Stromal cell of bone marrow (primary cell): Measurements from ENCODE around the gene CPTP.

Experiments
- DNase-seq: peaks from one replicate; pipeline ENCODE4 v3.0.0-alpha.2; 2012; ENCODE audit warnings: low read depth

Gene CPTP

DNA sequence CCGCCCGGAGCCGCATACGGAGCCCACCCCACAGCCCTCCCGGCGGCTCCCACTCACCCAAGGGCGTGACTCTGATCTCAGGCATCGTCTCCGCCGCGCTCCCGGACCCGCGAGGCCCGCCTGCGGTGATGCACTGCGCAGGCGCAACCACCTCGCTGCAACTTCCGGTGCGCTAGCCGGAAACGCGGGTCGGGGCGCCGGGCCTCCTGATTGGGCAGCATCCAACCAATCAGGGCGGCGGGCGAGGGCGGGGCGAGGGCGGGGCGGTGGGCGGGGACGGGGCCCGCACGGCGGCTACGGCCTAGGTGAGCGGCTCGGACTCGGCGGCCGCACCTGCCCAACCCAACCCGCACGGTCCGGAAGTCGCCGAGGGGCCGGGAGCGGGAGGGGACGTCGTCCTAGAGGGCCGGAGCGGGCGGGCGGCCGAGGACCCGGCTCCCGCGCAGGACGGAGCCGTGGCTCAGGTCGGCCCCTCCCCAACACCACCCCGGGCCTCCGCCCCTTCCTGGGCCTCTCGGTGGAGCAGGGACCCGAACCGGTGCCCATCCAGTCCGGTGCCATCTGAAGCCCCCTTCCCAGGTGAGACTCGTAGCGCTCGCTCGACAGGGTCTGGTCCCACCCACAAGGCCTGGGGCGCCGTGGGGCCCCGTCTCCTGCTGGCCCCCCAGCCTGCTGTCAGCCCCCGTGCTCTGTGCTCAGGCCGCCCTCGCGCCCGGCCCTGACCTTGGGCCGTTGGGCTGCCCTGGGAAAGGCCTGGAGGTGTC lies at the start of gene CPTP, which contains the start of gene INTS11:
Gene CPTP, plus strand, starts transcription at position 279 of the 764 bp plus-strand sequence. CDS start 2,109 bp downstream, outside the sequence.
Gene INTS11, minus strand, starts transcription at position 137 of the 764 bp plus-strand sequence. Its CDS starts 52 bp downstream, at position 85.
- DNase-seq: peak; percentile 78

DNA sequence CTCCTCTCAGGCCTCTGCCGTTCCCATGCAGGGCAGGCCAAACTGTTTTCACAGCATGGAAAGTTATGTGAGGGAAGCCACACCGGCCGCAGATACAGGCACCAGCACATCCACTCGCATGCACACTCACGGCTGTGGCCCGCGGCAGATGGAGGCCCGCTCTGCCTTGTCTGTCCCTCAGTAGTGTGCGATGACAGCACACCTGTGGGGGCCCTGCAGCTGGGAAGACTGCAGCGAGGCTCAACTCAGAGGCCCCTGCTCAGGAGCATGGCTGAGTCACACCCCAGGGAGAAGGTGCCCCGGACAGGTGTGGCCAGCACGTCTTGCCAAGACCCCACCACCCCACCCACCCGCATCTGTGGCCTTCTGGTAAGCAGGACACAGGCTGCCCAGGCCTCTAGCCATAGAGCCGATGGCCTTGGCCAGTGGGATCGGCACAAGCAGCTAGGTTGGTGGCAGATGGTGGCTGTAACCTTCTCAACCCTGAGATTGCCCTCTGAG lies 49.6 kb upstream of the CPTP start:
- DNase-seq: no peak

DNA sequence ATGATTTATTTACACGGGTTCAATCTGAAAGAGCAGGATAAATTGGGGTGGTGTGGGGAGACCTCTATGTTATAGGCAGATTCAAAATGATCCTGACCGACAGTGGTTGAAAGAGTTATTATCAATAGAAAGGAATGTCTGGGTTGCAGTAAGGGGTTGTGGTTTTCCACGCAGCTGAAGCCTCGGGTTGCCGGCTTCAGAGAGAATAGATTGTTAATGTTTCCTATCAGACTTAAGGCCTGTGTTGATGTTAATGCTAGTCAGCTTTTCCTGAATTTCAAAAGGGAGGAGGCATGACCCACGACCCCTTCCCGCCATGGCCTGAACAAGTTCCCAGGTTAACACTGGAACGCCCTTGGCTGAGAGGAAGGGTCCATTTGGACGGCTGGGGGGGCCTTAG lies 48.8 kb upstream of the CPTP start:
- DNase-seq: no peak

DNA sequence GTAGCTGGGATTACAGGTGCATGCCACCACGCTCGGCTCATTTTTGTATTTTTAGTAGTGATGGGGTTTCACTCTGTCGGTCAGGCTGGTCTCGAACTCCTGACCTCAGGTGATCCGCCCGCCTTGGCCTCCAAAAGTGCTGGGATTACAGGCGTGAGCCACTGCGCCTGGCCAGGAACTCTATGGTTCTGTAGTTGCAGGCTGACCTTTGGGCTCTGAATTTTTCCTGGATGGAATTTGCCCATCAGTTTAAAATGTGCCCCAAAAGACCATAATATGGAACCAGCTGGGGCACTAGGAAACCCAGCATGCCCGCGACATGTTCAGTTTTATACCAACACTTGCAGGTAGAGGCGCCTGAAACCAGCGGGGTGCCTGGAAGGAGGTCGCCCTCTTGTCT lies 46.0 kb upstream of the CPTP start:
- no peak for DNase-seq

DNA sequence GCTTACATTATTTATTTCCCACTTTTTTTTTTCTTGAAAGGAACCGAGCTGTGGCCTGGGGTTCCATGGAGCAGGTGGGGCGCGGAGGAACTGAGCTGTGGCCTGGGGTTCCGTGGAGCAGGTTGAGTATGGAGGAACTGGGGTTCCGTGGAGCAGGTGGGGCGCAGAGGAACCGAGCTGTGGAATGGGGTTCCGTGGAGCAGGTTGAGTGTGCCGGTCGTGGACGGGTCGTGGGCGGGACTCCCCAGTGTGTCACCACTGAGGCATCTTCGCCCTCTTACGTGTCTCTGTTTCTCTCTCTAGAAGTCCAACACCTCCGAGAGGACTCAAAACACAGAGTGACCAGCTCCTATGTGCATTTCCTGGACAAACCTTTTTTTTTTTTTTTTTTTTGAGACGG lies 45.6 kb upstream of the CPTP start:
- no peak for DNase-seq

DNA sequence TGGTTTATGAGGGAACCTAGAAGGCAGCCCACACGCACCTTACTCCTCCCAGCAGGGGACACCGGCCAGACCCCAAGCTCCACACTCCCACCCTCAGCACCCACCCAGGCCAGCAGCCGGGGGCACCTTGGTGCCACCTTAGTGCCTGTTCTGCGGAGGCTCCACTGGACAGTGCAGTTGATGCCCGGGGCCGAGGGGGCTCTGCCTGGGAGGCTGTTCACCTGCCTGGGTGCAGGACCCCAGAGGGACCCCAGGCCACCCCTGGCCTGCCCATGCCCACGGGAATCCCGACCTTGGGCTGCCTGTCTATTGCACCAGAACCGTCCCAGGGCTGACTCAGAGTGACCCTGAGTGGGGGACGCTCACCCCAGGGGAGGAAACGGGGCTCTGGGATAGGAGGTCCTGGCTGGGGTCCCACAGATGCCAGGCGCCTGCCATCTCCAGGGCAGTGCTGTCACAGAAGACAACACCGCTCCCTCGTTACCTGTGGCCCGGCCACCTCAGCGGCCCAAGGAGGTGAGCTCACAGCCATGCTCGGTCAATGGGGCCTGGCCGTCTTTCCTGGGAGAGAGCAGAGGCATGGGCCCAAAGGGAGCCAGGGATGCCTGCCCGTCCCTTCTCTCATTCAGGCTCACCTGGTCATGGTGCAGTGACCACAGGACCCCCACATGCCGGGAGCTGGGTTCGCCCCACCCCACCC lies 43.7 kb upstream of the CPTP start:
- no peak for DNase-seq

DNA sequence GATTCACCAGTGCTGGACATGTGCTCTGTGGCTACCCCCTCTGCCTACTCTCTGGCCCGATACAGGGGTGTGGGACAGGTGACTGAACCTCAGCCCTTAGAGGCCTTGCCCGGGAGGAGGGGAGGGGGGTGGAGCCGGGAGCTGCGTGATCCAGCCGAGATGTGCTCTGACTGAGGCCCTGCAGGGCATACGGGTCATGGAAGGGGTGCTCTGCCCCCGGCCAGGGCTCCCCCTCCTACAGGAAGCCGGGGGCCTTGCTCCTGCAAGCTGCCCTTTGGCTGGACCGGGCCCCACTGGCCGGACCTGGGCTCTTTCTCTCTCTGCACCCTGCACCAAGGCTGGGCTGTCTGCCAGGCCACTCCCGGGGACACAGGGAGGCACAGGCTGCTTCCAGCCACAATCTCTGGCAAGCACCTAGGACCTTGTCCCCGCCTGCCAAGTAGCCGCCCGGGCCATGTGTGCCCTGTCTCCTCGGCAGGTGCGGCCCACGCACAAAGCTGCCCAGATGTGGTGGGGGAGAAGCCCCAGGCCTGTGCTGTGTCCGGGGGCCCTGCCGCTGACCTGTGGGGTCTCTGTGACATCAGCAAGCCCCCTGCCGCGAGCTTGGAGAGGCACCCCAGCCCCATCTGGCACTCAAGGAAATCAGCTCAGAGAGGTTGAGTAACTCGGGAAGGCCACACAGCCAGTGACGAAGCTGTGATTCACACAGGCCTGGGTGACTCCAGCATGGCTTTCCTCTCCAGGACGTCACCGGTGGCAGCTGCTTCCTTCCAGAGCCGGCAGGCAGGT lies 42.9 kb upstream of the CPTP start:
- no peak for DNase-seq

DNA sequence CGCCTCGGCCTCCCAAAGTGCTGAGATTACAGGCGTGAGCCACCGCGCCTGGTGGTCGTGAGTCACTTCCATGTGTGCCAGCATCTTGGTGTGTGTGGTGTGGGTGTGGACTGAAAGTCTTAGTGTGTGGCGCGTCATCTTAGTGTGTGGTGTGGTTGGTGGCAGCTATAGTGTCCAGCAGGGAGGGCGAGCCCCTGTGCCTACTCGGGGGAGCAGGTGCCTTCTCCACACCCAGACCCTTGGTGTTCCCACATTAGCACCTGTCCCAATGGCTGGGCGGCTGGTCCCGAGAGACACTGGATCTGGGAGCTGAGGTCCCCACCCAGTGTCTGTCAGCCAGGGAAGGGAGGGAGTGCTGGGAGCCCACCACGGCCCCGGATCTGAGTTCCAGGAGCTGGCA lies 41.6 kb upstream of the CPTP start:
- DNase-seq: no peak

DNA sequence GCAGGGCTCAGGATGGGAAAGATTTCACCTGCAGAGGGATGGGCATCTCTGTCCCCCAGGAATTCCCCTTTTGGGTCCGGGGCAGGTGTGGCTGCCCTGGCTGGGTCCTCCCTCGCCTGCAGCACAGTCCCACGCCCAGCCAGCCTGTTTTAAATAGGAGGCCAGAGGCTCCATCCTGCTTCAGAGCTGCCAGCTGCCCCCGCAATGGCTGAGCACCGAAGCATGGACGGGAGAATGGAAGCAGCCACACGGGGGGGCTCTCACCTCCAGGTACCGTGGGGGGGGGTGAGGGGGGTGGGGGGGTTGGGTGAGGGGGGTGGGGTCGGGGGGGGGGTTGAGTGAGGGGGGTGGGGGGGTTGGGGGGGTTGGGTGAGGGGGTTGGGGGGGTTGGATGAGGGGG lies 40.8 kb upstream of the CPTP start:
- DNase-seq: no peak

DNA sequence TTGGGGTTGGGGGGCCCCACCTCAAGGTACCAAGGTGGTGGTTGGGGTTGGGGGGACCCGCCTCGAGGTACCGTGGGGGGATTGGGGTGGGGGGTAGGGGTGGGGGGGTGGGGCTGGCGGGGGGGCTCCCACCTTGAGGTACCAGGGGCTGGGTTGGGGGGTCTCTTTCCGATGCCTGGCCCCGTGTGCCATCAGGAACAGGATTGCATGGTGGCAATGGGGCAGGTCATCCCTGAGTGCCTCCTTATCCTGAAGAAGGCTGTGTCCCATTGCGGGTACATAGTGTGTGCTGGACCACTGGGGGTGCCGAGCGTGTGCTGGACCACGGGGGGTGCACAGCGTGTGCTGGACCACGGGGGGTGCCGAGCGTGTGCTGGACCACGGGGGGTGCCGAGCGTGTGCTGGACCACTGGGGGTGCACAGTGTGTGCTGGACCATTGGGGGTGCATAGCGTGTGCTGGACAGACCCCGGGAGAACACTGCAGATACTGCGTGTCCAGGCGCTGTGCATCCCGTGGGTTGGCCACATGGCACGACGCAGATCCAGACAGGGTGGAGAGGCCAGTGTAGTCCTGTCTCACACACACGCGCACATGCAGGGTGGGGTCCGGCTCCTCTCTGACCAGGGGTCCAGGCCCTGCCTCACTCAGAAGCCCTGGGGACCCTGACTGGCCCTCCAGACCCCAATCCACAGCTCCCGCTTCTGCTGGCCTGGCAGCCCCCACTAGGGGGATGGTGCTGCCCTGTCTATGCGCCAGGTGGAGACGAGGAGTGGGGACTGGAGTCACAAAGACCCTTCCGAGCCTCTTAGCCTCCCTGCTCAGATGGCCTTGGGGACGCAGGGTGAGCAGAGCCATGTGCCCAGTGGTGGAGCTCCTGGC lies 40.1 kb upstream of the CPTP start:
- no peak for DNase-seq

DNA sequence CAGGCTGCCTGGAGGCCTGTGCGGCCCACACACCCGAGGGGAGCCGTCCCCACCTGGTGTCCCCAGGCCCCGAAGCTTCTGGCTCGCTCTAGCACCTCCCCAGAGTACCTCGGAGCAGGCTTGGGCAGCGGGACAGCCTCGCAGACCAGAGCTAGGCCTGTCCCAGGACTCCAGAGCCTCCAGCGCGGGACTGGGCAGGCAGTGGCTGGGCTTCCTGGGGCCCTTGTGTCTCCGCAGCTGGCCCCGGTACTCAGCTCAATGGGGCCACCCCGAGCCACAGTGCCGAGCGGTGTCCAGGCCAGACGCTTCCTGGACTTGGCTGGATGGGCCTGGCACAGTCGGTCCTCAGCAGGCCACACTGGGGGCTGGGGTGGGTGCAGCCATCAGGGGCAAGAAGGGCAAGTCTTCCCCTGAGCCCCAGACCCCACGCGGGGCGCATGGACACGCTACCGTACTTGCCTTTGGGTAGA lies 39.5 kb upstream of the CPTP start:
- DNase-seq: no peak

DNA sequence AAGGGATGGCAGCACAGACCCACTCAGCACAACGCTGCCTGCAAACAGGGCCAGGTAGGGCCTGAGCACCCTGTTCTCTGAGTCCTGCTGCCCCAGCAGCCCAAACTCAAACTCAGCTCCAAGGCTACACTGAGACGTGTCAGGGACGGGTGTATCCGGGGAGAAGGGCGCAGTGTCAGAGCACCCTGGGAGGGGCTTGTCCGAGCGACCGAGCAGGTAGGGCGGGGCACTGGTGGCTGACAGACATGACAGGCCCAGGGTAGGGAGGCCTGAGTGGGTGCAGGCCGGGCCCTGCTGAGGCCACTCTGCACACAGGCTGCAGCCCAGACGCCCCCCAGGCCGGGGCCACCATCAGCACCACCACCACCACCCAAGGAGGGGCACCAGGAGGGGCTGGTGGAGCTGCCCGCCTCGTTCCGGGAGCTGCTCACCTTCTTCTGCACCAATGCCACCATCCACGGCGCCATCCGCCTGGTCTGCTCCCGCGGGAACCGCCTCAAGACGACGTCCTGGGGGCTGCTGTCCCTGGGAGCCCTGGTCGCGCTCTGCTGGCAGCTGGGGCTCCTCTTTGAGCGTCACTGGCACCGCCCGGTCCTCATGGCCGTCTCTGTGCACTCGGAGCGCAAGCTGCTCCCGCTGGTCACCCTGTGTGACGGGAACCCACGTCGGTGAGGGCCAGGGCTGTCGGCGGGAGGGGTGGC lies 38.8 kb upstream of the CPTP start:
- DNase-seq: no peak

DNA sequence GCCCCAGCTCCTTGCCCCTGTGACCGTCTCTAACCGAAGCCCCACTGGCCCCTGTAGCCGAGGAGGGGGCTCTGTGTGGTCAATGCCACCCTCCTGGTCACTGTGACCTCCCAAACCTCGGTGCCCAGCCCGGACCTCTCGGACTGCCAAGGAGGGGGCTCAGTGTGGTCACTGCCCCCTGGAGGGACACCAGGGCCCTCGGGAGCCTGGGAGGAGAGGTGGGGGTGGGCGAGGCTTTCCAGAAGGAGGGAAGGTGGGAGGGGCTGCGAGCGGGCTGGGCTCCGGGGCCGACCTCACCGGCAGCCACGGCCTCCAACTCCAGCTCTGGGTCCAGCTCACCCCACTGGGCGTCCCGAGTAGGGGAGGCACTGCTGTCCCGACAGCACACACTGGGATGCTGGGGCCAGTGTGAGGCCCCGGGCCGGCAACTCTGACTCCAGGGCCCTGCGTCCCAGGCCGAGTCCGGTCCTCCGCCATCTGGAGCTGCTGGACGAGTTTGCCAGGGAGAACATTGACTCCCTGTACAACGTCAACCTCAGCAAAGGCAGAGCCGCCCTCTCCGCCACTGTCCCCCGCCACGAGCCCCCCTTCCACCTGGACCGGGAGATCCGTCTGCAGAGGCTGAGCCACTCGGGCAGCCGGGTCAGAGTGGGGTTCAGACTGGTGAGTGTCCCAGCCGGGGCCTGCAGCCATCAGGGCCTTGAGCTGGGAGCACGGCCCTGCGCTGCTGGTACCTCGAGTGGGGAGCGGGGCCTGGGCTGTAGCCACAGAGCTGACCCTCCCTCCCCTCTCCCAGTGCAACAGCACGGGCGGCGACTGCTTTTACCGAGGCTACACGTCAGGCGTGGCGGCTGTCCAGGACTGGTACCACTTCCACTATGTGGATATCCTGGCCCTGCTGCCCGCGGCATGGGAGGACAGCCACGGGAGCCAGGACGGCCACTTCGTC lies 38.0 kb upstream of the CPTP start:
- no peak for DNase-seq

DNA sequence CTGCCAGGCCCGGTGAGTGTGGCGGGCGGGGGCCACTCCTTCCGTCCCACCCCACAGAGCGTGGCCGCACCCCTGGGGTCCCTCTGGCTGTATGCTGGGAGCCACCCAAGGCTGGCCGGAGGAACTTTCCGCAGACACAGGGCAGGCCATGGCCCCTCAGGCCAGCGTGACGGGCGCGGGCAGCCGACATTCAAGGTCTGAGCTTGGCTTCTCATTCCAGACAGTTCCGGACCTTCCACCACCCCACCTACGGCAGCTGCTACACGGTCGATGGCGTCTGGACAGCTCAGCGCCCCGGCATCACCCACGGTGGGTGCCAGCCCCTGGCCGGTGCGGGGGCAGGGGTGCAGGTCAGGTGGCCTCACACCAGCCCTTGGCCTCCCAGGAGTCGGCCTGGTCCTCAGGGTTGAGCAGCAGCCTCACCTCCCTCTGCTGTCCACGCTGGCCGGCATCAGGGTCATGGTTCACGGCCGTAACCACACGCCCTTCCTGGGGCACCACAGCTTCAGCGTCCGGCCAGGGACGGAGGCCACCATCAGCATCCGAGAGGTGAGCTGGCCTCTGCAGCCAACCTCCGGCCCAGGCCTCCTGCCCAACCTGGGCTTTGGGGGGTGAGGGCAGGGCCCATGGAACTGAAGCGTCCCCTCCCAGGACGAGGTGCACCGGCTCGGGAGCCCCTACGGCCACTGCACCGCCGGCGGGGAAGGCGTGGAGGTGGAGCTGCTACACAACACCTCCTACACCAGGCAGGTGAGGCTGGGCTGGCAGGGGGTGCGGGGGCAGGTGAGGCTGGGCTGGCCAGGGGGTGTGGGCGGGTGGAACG lies 37.1 kb upstream of the CPTP start:
- no peak for DNase-seq

DNA sequence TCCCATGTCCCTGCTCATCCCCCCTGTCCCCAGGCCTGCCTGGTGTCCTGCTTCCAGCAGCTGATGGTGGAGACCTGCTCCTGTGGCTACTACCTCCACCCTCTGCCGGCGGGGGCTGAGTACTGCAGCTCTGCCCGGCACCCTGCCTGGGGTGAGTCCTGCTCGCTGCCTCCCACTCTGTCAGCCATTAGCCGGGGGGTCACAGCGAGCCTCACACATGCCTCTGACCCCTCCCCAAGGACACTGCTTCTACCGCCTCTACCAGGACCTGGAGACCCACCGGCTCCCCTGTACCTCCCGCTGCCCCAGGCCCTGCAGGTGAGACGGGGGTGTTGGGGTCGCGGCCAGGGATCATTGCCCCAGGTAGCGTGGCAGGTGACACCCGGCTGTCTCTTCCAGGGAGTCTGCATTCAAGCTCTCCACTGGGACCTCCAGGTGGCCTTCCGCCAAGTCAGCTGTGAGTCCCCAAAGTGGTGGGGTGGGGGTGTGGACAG lies 34.3 kb upstream of the CPTP start:
- DNase-seq: no peak

DNA sequence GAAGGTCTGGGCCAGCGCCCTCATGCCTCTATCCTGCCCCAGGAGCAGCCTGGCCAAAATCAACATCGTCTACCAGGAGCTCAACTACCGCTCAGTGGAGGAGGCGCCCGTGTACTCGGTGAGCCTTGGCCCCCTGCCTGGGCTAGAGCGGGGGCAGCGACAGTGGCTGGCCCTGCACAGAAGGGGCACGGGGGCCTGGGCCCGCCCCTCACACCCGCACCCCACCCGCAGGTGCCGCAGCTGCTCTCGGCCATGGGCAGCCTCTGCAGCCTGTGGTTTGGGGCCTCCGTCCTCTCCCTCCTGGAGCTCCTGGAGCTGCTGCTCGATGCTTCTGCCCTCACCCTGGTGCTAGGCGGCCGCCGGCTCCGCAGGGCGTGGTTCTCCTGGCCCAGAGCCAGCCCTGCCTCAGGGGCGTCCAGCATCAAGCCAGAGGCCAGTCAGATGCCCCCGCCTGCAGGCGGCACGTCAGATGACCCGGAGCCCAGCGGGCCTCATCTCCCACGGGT lies 33.5 kb upstream of the CPTP start:
- DNase-seq: no peak

DNA sequence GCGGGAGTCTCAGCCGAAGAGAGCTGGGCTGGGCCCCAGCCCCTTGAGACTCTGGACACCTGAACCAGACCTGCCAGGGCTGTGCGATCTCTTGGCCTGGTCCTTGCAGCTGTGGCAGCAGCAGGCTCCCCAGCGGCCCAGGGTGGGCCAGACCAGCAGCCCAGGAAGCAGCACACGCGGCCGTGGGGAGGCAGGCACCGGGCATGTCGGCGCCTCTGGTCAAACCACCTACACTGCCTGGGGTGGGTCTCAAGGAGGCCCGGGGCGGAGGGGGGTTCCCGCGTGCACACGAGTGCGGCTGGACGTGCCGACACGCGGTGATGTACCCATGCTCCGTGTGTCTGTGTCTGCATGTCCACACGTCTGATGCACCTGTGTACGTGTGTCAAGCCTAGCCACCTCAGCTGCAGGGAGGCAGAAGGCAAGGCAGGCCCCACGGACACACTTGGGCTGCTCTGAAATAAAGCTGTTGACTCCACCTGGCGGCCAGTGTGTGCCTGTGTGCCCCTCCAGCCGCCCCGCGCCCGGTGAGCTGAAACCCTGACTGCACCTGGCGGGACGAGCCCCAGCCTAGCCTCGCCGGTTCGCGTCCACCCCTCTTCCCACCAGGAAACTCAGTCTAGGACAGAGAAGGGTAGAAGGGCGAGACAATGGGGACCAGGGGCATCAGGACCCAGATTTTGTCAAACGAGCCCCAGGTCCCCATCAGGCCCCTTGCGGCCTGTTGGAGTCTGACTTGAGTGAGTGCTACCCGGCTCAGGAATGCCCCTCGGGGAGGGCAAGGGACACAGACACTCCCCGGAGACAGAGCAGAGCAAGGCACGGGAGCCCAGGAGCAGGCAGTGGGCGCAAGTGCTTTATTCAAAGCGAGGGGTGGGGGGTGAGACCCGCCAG lies 32.8 kb upstream of the CPTP start:
- DNase-seq: no peak
